Measurements from ENCODE around the gene BTBD7.

GRCh38 chr14:93269341-93270068, 63.3 kb downstream of the BTBD7 start:
- TF ChIP-seq CTCF (conservative IDR thresholded peaks at IDR 0.05; ENCODE audit: low read depth in 2 of 2) (no peak), CREB1 (CRISPR knock-in tag; IDR thresholded peaks at IDR 0.05; ENCODE audit: low read depth) (no peak), REST (IDR thresholded peaks at IDR 0.05; ENCODE audit: unreplicated experiment) (no peak), JUNB (IDR thresholded peaks at IDR 0.05; ENCODE audit: unreplicated experiment) (no peak), POLR2AphosphoS5 (IDR thresholded peaks at IDR 0.05; ENCODE audit: low read depth) (no peak), EZH2 (IDR thresholded peaks at IDR 0.05; ENCODE audit: low read depth, unreplicated experiment) (no peak), EZH2phosphoT487 (IDR thresholded peaks at IDR 0.05; ENCODE audit: unreplicated experiment) (no peak), NANOG (IDR thresholded peaks at IDR 0.05; ENCODE audit: borderline replicate concordance) (no peak), ZNF331 (CRISPR knock-in tag; IDR thresholded peaks at IDR 0.05; ENCODE audit: low read depth) (no peak)

Measured in GM23338 (cell line).